ENCODE measurements around the gene B4GALT2.

B4GALT2 gene

GRCh38 chr1:43984855-43985254 is 5.8 kb downstream of the B4GALT2 start:
- no peak for DNase-seq (ENCODE audit: low read depth in 2 of 2)

- DNase-seq (ENCODE audit: low read depth in 2 of 2), result no peak
Observed at GRCh38 chr1:43985984-43986595, 7.1 kb downstream of the B4GALT2 start.

GRCh38 chr1:43986712-43987111 is 7.7 kb downstream of the B4GALT2 start:
- no peak for DNase-seq (ENCODE audit: low read depth in 2 of 2)

GRCh38 chr1:43987159-43987902 is 8.3 kb downstream of the B4GALT2 start:
- DNase-seq (ENCODE audit: low read depth in 2 of 2), result no peak

GRCh38 chr1:43990271-43991199 is 11.5 kb downstream of the B4GALT2 start:
- no peak for DNase-seq (ENCODE audit: low read depth in 2 of 2)

GRCh38 chr1:43991200-43991475 is 12.1 kb downstream of the B4GALT2 start:
- DNase-seq (ENCODE audit: low read depth in 2 of 2), result no peak

- DNase-seq (ENCODE audit: low read depth in 2 of 2), result peak; percentile 48 to 55
Observed at GRCh38 chr1:43991476-43992231, 12.6 kb downstream of the B4GALT2 start, which contains the start of gene CCDC24. TSS of gene CCDC24 (plus strand) at chr1:43991599. CDS start at chr1:43991879, 280 bp downstream.

GRCh38 chr1:43992232-43992995 is 13.4 kb downstream of the B4GALT2 start:
- no peak for DNase-seq (ENCODE audit: low read depth in 2 of 2)

GRCh38 chr1:43993206-43993914 is 14.3 kb downstream of the B4GALT2 start:
- DNase-seq (ENCODE audit: low read depth in 2 of 2), result no peak

GRCh38 chr1:43994071-43994470 is 15.1 kb downstream of the B4GALT2 start:
- DNase-seq (ENCODE audit: low read depth in 2 of 2), result no peak

GRCh38 chr1:43994794-43995790 is 16.1 kb downstream of the B4GALT2 start:
- DNase-seq (ENCODE audit: low read depth in 2 of 2), result no peak

- DNase-seq (ENCODE audit: low read depth in 2 of 2), result no peak
Observed at GRCh38 chr1:43995984-43996732, 17.1 kb downstream of the B4GALT2 start.

- no peak for DNase-seq (ENCODE audit: low read depth in 2 of 2)
Observed at GRCh38 chr1:43996733-43997115, 17.7 kb downstream of the B4GALT2 start.

GRCh38 chr1:43997295-43997999 is 18.4 kb downstream of the B4GALT2 start:
- DNase-seq (ENCODE audit: low read depth in 2 of 2), result no peak

GRCh38 chr1:43998000-43998378 is 19.0 kb downstream of the B4GALT2 start:
- DNase-seq (ENCODE audit: low read depth in 2 of 2), result no peak

GRCh38 chr1:43999455-43999854 is 20.4 kb downstream of the B4GALT2 start:
- DNase-seq (ENCODE audit: low read depth in 2 of 2), result no peak

GRCh38 chr1:44000122-44000665 is 21.2 kb downstream of the B4GALT2 start:
- DNase-seq (ENCODE audit: low read depth in 2 of 2), result no peak

- DNase-seq (ENCODE audit: low read depth in 2 of 2), result no peak
Observed at GRCh38 chr1:44002165-44002564, 23.2 kb downstream of the B4GALT2 start.
